ENCODE measurements around the gene FSTL4.
"Not testable (repeated sequence)": the region's sequence is repeated elsewhere in the genome, so short reads cannot be mapped to it uniquely, and the experiment has no call there.

Gene FSTL4

DNA sequence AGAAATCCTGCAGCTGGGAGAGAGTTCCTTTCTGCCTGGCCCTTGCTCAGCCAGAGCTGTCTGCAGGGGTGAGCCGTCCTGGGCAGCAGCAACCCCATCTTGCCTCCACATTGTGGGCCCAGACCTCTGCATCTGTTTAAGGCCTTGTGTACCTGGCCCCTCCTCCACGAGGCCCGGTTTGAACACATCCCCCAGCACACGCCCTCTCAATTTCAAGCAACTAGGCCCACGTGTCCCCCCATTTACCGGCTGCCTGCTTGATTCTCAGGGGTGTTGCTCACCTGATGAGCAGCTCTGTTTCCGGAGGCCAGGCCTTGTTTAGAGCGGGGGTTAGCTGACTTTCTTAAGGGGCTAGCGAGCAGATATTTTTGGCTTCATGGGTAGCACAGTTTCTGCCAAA is 378.7 kb downstream of the FSTL4 start:
- no peak for DNase-seq

DNA sequence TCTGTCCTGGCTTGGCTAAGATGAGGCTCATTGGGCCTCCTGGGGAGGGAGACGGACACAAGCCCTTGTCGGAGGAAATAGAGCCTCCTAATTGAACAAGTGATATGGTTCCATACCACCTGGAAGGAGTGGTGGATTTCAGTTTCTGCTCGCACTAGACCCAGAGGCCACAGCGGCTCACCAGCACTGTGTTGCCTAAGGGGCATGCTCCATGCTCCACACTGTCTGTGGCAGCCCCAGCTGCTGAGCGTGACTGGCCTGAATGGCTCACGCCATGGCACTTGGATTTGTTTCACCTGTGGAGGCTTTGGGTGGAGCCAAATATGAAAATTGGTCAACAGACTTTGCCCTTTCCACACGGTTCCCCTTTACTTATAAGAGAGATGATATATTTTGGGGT is 379.4 kb downstream of the FSTL4 start:
- no peak for DNase-seq

- no peak for DNase-seq
Observed at GRCh38 chr5:133232435-133232834, 379.9 kb downstream of the FSTL4 start.

- no peak for DNase-seq
Observed at GRCh38 chr5:133232011-133232410, 380.3 kb downstream of the FSTL4 start.

DNA sequence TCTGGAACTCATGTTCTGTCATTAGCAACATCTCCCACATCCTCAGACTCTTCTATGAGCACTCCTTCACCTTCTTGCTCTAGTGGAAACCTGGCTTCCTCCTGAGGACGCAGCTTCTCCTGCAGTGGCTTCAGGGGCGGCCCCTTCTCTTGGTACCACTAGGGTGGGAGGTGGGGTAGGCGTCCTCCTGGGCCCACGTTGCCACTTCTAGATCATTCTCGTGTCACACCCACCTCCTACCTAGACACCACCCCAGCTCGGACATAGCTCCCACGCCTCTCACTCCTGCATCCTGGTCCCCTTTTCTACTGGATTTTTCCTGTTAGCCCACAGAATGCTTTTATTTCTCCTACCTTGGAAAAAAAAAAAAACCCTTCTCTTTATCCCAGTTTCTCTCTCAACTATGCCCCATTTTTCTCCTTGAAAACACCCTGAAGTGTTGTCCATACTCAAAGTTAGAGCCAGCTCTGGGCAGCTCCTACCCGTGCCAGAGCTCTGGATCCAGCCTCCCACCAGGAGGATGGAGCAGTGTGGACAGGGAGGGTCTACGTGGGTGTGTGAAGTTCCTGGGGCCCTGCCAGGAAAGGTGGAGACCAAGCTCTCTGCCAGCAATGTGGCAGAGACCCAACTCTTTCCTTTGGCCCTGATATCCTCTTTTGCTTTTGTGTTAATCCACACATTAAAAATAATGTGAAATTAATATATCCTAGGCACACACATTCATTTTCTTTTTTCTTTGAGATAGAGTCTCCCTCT is 381.3 kb downstream of the FSTL4 start:
- no peak for DNase-seq

DNA sequence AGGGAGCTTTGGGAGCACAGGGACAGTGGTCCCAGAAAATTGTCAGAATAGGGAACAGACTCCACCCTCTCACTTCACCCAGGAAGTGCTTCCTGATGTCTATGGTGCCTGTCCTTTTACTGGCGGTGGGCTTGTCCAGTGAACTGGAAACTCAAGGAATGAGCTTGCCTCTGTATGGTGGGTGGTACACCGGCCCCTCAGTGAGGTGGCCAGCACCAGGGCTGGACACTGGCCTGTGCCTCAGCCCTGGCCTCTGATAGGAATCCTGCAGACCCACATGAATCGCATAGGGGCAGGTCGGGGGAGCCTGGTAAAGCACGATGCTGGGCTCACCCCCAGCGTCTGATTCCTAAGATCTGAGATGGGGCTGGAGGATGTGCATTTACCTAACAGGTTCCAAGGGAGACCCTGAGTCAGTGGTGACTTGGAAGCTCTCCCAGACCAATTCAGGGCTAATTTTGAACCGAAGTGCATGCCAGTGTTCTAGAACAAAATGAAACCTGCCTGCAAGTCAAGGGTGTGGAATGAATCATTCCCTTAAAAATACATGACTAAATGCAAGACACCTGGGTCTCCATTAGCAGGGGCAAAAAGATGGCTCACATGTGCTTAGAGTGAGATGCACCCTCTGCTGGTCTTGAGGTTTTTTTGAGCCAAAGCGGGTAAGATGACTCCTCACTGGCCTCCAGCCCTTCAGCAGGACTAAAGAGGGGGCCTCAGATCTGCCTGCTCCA is 382.2 kb downstream of the FSTL4 start:
- no peak for DNase-seq

DNA sequence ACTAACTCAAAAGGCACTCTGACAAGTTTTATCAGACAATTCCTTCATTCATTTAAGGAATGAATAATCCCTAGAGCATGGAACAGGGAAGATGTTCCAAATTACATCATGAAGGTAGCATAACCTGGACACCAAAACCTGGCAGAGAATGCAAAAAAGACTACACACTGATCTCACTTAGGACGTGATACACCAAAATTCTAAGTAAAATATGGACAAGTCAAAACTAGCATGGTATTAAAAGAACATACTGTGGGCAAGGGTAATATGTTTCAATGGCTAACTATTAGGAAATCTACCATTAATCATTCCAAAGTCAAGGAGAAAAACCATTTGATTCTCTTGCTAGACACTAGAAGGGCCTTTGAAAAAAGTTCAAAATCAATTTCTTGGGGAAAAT is 384.0 kb downstream of the FSTL4 start:
- DNase-seq = no peak

- no peak for DNase-seq
Observed at GRCh38 chr5:133227897-133228296, 384.4 kb downstream of the FSTL4 start.

DNA sequence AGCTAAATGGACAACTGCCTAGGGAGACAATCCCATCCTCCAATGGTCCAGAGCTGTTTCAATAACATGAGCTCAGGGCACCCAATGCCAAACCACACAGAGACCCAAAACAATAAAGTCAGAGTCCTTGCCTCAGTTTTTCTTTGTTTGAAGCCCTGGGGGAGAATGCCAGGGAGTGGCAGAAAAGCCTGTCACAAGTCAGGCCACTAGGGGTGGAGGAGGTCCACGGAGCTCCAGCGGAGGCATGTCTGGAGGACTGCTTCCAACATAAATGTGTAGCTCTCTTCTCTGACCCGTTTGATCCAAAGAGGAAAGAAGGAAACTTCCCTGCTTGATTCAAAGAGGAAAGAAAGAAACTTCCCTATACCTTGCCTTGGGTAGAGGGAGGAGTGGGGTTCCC is 385.3 kb downstream of the FSTL4 start:
- DNase-seq = no peak

- DNase-seq = no peak
Observed at GRCh38 chr5:133226186-133226585, 386.2 kb downstream of the FSTL4 start.

DNA sequence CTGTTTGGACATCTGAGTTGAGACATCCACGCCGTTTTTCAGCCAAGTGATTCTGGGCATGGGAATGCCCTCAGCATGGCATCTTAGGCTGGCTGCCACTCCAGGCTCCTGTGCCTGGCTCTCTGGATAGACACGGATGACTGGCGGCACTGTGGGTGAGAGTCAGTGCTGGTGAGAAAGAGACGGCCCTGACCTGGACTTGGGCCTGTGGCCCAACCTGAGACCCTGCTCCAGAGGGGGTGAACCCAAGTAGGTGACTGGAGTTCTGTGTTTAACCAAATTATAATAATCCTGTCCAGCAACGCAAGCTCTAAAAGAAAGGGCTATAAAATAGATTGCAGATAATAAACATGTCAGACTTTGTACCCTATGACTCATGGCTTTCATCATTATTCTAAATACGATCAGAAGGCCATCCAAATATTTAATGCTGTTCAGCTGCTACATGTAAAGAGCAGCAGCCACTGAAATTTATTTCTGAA is 386.6 kb downstream of the FSTL4 start:
- DNase-seq = peak; percentile 21

GRCh38 chr5:133222979-133223378 is 389.4 kb downstream of the FSTL4 start:
- no peak for DNase-seq

DNA sequence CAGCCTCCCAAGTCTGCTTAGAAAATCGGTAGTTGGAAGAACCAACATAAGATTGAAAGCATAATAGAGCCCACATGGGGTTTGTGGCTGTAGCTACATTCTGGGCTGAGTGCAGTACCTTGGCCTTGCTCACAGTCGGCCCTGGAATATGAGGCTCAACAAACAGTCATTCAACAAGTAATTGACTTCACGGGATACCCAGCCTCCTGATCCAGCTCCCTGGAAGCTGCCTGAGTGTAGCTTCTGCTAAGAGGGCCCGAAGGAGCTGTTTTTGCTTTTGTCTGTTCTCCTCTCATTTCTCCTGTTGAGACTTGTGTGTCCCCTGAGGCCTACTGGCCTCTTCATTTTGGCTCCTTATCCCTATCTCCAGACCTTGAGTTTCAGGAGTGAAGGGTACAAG is 389.8 kb downstream of the FSTL4 start:
- no peak for DNase-seq

DNA sequence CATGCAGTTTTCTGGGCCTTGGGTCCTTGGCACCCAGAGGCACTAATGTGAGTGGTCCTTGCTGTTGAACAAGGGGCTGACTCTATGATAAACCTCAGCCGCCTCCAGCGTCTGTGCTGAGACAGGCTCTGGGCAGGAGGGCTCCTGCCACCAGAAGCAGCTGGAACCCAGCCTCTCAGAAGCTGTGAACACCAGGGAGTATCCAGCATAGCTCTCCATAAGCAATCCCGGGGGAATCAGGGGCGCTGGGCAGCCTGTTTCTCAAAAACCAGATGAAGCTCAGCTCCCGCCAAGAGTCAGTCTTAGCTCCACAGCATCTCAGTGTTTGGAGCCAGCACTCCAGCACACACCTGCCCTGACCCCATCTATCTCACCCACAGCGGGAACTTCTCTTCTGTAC is 390.3 kb downstream of the FSTL4 start:
- DNase-seq = no peak

DNA sequence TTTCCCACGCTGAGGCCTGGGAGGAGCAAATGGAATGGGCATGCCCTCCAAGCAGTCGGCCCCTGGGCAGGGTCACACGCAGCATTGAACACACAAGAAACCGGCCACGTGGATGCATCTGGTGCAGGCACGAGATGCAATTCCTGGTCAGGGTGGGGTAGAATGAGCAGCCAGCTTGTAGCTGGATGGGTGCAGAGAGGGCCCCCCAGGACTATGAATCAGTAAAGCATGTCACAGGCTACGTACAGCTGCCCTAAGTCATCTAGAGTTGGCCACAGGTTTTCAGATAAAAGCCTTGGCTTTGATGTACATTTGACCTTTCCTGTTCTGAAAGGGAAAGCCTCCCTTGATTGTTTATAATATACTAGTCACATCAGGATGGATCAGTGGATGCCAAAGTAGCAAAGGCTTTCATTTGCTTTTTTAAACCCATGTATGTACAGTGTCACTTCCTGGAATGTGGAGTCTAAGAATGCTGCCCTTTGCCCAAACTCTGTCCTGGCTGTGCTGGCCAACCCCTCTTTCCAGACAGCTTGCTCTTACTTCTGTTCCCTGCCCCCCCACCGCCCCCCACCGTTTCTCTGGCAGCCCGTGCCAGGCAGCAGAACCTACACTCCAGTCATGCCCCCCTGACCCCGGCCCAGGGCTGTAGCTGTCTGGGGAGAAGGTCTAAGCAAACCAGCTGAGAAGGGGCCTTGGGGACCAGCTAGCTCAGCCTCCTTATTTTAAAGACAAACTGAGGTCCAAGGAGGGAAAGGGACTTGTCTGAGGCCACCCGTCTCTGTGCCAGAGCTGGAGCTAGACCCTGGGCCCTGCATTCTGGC is 391.3 kb downstream of the FSTL4 start:
- no peak for DNase-seq

DNA sequence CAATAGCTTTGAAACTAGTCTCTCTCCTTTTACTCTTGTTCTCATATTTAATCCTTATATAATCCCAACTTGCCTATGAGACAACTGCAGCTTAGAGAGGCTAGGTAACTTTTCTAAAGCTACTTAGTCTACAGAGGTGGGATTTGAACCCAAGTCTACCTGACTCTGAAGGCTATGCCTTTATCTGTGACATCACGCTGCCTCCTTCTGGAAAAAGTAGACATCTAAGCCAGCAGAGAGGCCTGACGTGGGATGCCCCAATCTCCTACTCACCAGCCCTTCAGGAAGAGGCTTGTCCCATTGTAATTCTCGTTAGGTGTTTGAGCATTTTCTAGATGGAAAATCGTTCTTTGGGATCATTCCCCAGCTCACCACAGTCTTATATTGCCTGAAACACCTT is 393.0 kb downstream of the FSTL4 start:
- DNase-seq = no peak

DNA sequence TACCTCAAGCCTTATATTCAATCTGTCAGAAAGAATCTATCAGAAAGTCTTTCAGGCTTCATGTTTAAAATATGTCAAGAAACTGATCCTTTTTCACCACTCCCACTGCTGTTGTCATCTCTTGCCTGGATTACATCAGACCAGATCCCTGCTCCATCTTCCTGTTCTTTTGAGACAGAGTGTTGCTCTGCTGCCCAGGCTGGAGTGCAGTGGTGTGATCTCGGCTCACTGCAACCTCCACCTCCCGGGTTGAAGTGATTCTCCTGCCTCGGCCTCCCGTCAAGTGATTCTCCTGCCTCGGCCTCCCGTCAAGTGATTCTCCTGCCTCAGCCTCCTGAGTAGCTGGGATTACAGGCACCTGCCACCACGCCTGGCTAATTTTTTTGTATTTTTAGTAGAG is 396.2 kb downstream of the FSTL4 start:
- not testable (repeated sequence) for DNase-seq

- no peak for DNase-seq
Observed at GRCh38 chr5:133214153-133214820, 398.1 kb downstream of the FSTL4 start.

GRCh38 chr5:133205649-133206048 is 406.7 kb downstream of the FSTL4 start:
- no peak for DNase-seq

DNA sequence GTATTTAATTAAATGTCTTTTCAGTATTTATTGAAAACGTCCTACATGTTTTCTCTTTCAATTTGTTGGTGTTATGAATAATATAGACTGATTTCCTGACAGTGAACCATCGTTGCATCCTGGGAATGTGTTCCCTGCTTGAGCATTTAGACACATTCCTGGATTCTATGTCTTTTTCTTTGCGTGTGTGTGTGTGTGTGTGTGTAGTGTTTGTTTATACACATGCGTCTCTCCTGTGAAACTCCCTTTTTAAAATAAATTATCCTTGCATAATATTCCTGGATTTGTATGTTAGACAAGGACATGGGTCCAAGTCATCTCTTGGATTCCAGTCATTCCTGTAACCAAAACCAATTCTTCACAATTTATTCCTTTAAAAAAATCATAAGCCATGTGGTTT is 407.1 kb downstream of the FSTL4 start:
- no peak for DNase-seq

- DNase-seq = no peak
Observed at GRCh38 chr5:133203317-133204305, 408.7 kb downstream of the FSTL4 start.

All from NCI-H526 treated with DMSO at 0.1 percent for 48 hours (cell line).